ENCODE results near the gene OPN4. TPM values are rescaled to one million over a fixed set of nuclear protein-coding genes. Genes with fewer than 3 reads are reported as not detected.

Gene OPN4
- total RNA-seq, 1 experiment from 2014 or later, result not detected

DNA sequence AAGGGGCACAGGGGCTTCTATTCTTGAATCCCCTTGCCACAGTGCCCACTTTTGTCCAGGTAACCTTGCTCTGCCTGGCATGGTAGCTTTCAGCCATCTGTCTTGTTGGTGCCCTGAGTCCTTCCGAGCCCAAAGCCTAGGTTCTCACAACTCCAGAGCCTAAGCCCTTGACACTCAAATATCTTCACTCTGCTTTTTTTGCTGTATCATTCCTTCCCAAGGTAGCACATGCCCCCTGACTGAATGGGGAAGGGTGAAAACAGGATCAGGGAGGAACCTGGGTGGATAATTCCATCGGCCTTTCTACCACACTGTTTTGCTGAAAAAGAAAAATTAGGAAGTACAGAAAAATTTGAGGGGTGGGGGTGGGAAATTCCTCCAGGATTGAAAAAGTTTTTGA is 51.6 kb downstream of the OPN4 start:
- H3K36me3 ChIP-seq (ENCODE audit: insufficient read depth, low read length, poor library complexity, severe bottlenecking), result no peaks in the 10 kb centered on the region
- no peak overlapping the region for H3K4me3 ChIP-seq (ENCODE audit: low read depth, low read length, poor library complexity, severe bottlenecking)
- CTCF ChIA-PET, result interaction anchor here (0.8 kb wide), 1 partner anchor 234 kb away, joined by 5 read pairs; no protein-coding TSS in a partner anchor
- no TSS peak for BruUV-seq (replicated peaks)
- H3K9me3 ChIP-seq (ENCODE audit: low read depth, low read length, poor library complexity, severe bottlenecking), result no peaks in the 10 kb centered on the region
- TF ChIP-seq EZH2 (IDR thresholded peaks at IDR 0.05; ENCODE audit: borderline replicate concordance, low read depth, low read length, poor library complexity, severe bottlenecking), result no peak
- TF ChIP-seq, protein P1, sequence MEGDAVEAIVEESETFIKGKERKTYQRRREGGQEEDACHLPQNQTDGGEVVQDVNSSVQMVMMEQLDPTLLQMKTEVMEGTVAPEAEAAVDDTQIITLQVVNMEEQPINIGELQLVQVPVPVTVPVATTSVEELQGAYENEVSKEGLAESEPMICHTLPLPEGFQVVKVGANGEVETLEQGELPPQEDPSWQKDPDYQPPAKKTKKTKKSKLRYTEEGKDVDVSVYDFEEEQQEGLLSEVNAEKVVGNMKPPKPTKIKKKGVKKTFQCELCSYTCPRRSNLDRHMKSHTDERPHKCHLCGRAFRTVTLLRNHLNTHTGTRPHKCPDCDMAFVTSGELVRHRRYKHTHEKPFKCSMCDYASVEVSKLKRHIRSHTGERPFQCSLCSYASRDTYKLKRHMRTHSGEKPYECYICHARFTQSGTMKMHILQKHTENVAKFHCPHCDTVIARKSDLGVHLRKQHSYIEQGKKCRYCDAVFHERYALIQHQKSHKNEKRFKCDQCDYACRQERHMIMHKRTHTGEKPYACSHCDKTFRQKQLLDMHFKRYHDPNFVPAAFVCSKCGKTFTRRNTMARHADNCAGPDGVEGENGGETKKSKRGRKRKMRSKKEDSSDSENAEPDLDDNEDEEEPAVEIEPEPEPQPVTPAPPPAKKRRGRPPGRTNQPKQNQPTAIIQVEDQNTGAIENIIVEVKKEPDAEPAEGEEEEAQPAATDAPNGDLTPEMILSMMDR (conservative IDR thresholded peaks at IDR 0.05; ENCODE audit: low read depth, low read length), result no peak
- intact Hi-C loops (cut with micrococcal nuclease; ENCODE audit: unreplicated experiment), result no loop called here
- no peaks in the 10 kb centered on the region for H3K27me3 ChIP-seq (replicated peaks; ENCODE audit: insufficient read depth, low read depth, low read length, poor library complexity)
- H3K27ac ChIP-seq (ENCODE audit: low read depth, low read length, poor library complexity, severe bottlenecking), result no peak overlapping the region
- no peak for DNase-seq (ENCODE audit: low spot score)
- POLR2A ChIA-PET (ENCODE audit: low non-redundant PET), result no interaction called here
- peaks cover 9% of the 10 kb centered on the region for H3K4me1 ChIP-seq (ENCODE audit: insufficient read depth, low read length, poor library complexity, severe bottlenecking)

DNA sequence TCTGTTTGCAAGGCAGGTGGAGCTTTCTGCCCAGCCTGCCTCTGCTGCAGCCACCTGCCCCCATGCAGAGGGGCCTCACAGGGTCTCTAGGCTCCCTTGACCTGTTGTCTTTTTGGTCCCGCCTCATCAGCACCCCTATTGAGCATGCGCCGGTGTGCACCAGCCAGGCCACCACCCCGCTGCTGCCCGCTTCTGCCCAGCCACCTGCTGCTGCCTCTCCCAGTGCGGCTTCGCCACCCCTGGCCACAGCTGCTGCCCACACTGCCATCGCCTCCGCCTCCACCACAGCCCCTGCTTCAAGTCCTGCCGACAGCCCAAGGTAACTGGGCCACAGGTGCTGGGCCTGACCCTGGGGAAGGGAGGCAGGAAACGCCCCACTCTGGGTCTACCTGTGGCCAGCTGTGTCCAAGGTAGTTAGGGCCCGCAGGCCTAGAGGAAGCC is 52.1 kb downstream of the OPN4 start:
- TF ChIP-seq, protein P1 (conservative IDR thresholded peaks at IDR 0.05; ENCODE audit: low read depth, low read length), result no peak
- Histone ChIP-seq H3K4me3 (ENCODE audit: low read depth, low read length, poor library complexity, severe bottlenecking) (no peak overlapping the region), H3K27ac (ENCODE audit: low read depth, low read length, poor library complexity, severe bottlenecking) (no peak overlapping the region), H3K9me3 (ENCODE audit: low read depth, low read length, poor library complexity, severe bottlenecking) (no peaks in the 10 kb centered on the region), H3K4me1 (ENCODE audit: insufficient read depth, low read length, poor library complexity, severe bottlenecking) (peaks cover 9% of the 10 kb centered on the region), H3K36me3 (ENCODE audit: insufficient read depth, low read length, poor library complexity, severe bottlenecking) (no peaks in the 10 kb centered on the region), H3K27me3 (replicated peaks; ENCODE audit: insufficient read depth, low read depth, low read length, poor library complexity) (no peaks in the 10 kb centered on the region)
- intact Hi-C loops (cut with micrococcal nuclease; ENCODE audit: unreplicated experiment), result no loop called here
- POLR2A ChIA-PET (ENCODE audit: low non-redundant PET), result no interaction called here
- CTCF ChIA-PET, result interaction anchor here (0.8 kb wide), 1 partner anchor 233 kb away, joined by 5 read pairs; no protein-coding TSS in a partner anchor
- DNase-seq (ENCODE audit: low spot score), result no peak
- BruUV-seq (replicated peaks), result no TSS peak

GRCh38 chr10:86706977-86707376 is 52.6 kb downstream of the OPN4 start:
- CTCF ChIA-PET, result no interaction called here
- DNase-seq (ENCODE audit: low spot score), result no peak
- no peaks in the 10 kb centered on the region for H3K36me3 ChIP-seq (ENCODE audit: insufficient read depth, low read length, poor library complexity, severe bottlenecking)
- no peak for TF ChIP-seq EZH2 (IDR thresholded peaks at IDR 0.05; ENCODE audit: borderline replicate concordance, low read depth, low read length, poor library complexity, severe bottlenecking)
- TF ChIP-seq, protein P1 (conservative IDR thresholded peaks at IDR 0.05; ENCODE audit: low read depth, low read length), result no peak
- H3K4me3 ChIP-seq (ENCODE audit: low read depth, low read length, poor library complexity, severe bottlenecking), result no peak overlapping the region
- H3K9me3 ChIP-seq (ENCODE audit: low read depth, low read length, poor library complexity, severe bottlenecking), result no peaks in the 10 kb centered on the region
- no peaks in the 10 kb centered on the region for H3K27me3 ChIP-seq (replicated peaks; ENCODE audit: insufficient read depth, low read depth, low read length, poor library complexity)
- intact Hi-C loops (cut with micrococcal nuclease; ENCODE audit: unreplicated experiment), result no loop called here
- H3K27ac ChIP-seq (ENCODE audit: low read depth, low read length, poor library complexity, severe bottlenecking), result no peak overlapping the region
- H3K4me1 ChIP-seq (ENCODE audit: insufficient read depth, low read length, poor library complexity, severe bottlenecking), result peaks cover 12% of the 10 kb centered on the region
- BruUV-seq (replicated peaks), result no TSS peak
- POLR2A ChIA-PET (ENCODE audit: low non-redundant PET), result no interaction called here

Measured in A673 (cell line).